ENCODE results near the gene ING4.

GRCh38 chr12:6696690-6697583 is 34.0 kb upstream of the ING4 start:
- no peak for TF ChIP-seq EP300 (IDR thresholded peaks at IDR 0.05; ENCODE audit: borderline replicate concordance)
- TF ChIP-seq MAX (IDR thresholded peaks at IDR 0.05), result no peak
- TF ChIP-seq REST (IDR thresholded peaks at IDR 0.05; ENCODE audit: low read depth), result no peak
- no peak for TF ChIP-seq CREB1 (IDR thresholded peaks at IDR 0.05; ENCODE audit: low read depth)
- no peak for TF ChIP-seq TAF1 (IDR thresholded peaks at IDR 0.05; ENCODE audit: low read depth)
- TF ChIP-seq EGR1 (IDR thresholded peaks at IDR 0.05), result no peak
- TF ChIP-seq TEAD4 (IDR thresholded peaks at IDR 0.05), result no peak
- TF ChIP-seq RAD21 (IDR thresholded peaks at IDR 0.05; ENCODE audit: low read depth), result no peak

Data from Ishikawa (cell line).